Muscle layer of colon (tissue), 2 donors: ENCODE measurements around the gene RAPGEF2.
"Not testable (repeated sequence)": the region's sequence is repeated elsewhere in the genome, so short reads cannot be mapped to it uniquely, and the experiment has no call there.

Experiments
- H3K27ac ChIP-seq: one replicate; pipeline ENCODE4 v1.7.0; 2013; ENCODE audit warnings: low read depth, mild to moderate bottlenecking, low read length, moderate library complexity
- H3K27me3 ChIP-seq, 2 donors: one replicate each; pipeline ENCODE4 v1.7.0; 2013; ENCODE audit warnings: low read length in 2 of 2, mild to moderate bottlenecking in 2 of 2; ENCODE audit not compliant: insufficient read depth in 2 of 2, control insufficient read depth in 1 of 2
- H3K36me3 ChIP-seq: one replicate; pipeline ENCODE4 v1.7.0; 2013; ENCODE audit warnings: mild to moderate bottlenecking, low read length; ENCODE audit not compliant: insufficient read depth
- H3K4me1 ChIP-seq: one replicate; pipeline ENCODE4 v1.7.0; 2013; ENCODE audit warnings: mild to moderate bottlenecking, low read length; ENCODE audit not compliant: insufficient read depth
- H3K4me3 ChIP-seq, 2 donors: one replicate each; pipeline ENCODE4 v1.7.0; 2013; ENCODE audit warnings: low read length in 2 of 2, low read depth in 1 of 2, mild to moderate bottlenecking in 1 of 2, moderate library complexity in 1 of 2
- H3K9ac ChIP-seq: one replicate; pipeline ENCODE4 v1.7.0; 2013; ENCODE audit warnings: low read length
- H3K9me3 ChIP-seq: one replicate; pipeline ENCODE4 v1.7.0; 2013; ENCODE audit warnings: mild to moderate bottlenecking, low read length
- donor health status: abdominal sarcoma.
- donor health status: Adenocarcinoma of cecum.

The RAPGEF2 gene

DNA sequence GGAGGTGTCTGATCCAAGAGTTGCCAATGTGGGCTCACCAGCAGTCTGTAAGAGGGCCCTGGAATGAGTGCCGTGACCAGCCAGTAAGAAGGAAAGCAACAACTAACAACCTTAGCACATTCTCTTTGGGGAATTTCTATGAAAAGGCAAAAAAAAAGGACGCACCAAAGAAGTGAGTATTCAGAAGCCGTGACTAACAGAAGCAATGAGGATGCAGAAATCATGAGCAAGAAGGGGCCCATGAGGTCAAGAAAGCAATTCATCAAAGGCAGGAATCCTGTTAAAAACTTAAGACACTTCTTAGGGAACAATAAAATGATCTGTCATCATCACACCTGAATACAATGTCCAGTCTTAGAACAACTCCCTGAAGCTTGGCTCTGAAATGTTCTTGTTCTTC is 260.5 kb downstream of the RAPGEF2 start:
- H3K9me3 ChIP-seq, result no peaks in the 10 kb centered on the region
- H3K36me3 ChIP-seq, result peaks cover 16% of the 10 kb centered on the region
- H3K27ac ChIP-seq, result no peak overlapping the region
- H3K4me1 ChIP-seq, result no peaks in the 10 kb centered on the region
- no peak overlapping the region for H3K9ac ChIP-seq
- no peaks in the 10 kb centered on the region for H3K27me3 ChIP-seq
- H3K4me3 ChIP-seq, result no peak overlapping the region

DNA sequence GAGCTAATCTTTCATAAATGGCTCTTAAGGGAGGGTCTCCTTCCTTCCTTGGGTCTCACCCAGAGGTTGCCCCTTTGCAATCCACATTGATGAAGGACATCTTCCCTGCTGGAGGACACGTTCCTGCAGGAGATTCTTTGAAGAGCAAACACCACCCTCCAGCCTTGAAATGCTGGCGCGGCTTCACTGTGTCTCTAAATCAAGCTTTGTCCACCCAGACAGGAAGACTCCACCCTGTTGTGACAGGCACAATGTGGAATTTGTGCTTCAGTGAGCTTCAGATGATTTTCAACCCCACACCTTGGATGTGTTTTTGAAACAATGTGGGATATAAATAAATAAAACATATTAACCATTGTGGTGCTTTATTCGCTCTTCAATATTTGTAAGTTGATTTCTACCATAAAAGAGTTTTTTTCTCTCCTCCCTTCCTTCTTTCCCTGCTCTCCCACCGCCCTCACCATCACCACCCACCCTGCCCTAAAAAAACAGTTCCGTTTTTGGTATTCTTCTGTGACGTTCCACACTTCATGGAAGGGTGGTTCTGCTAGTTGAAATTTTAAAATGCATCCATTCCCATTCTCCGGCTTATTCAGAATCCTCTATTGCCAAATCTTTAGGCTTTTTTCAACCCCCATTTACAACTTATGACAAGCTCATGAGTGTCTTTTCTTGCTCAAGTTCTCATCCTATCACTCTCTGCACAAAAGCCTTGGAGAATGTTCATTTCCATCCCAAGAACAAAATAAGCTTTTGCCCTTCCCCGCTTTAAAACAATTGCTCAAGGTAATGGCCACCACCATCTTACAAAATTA is 264.3 kb downstream of the RAPGEF2 start:
- H3K9ac ChIP-seq, result no peak overlapping the region
- no peak overlapping the region for H3K27ac ChIP-seq
- no peaks in the 10 kb centered on the region for H3K36me3 ChIP-seq
- H3K4me3 ChIP-seq, result no peak overlapping the region
- no peaks in the 10 kb centered on the region for H3K9me3 ChIP-seq
- no peaks in the 10 kb centered on the region for H3K27me3 ChIP-seq
- no peaks in the 10 kb centered on the region for H3K4me1 ChIP-seq

DNA sequence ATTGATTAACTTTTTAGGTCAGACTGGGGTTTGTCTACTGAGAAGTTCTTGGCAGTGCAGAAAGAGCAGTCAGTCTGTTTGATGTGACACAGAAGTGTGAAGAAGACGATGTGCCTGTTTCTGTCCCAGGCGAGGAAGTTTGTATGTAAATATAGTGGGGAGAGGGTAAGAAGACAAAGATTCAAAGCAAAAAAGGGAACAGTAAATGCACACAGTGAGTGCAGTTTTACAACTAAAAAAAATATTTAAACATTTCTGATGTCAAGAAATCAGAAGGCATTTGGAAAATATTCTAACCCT is 264.9 kb downstream of the RAPGEF2 start:
- no peaks in the 10 kb centered on the region for H3K4me1 ChIP-seq

DNA sequence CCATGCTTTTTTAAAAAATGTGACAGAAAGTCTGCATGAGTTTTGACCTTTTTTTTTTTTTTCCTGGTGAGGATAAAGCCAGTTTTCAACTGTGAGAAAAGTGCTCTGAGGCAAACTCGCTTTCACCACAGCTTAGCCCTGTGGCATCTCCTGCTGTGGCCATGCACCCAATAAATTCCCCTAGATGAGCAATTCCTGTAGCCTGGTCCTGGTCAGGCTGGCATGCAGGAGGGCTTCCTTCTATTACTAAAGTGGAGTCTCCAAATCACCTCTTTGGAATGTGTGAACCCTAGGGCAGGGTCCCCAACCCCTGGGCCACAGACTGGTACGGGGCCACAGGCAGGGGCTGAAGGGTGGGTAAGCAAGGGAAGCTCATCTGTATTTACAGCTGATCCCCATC is 265.4 kb downstream of the RAPGEF2 start:
- Histone ChIP-seq H3K27me3 (no peaks in the 10 kb centered on the region), H3K4me1 (no peaks in the 10 kb centered on the region), H3K9ac (no peak overlapping the region), H3K36me3 (no peaks in the 10 kb centered on the region), H3K9me3 (no peaks in the 10 kb centered on the region), H3K27ac (no peak overlapping the region), H3K4me3 (no peak overlapping the region)

More for the DNA sequence above, 264.9 kb downstream of the RAPGEF2 start:
- H3K27me3 ChIP-seq, result no peaks in the 10 kb centered on the region
- no peaks in the 10 kb centered on the region for H3K36me3 ChIP-seq
- H3K27ac ChIP-seq, result no peak overlapping the region
- H3K4me3 ChIP-seq, result no peak overlapping the region
- H3K9me3 ChIP-seq, result no peaks in the 10 kb centered on the region
- no peak overlapping the region for H3K9ac ChIP-seq

DNA sequence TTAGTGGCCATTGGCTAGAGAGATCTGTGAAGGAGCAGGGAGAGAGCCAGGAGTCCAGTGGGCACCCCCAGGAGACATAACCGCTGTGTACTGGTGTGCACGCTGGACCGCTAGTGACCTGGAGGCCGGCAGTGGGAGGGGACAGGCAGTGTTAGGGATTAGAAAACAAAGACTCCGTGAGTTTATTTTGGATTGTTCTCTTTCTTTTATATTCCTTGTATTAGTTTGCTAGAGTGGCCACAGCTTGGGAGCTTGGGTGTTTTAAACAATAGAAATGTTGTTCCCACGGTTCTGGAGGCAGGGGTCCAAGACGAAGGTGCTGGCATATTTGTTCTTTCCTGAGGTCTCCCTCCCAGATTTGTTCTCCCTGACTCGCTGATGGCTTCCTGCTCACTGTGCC is 266.4 kb downstream of the RAPGEF2 start:
- Histone ChIP-seq H3K9ac (no peak overlapping the region), H3K27me3 (no peaks in the 10 kb centered on the region), H3K9me3 (no peaks in the 10 kb centered on the region), H3K4me1 (no peaks in the 10 kb centered on the region), H3K27ac (no peak overlapping the region), H3K4me3 (no peak overlapping the region), H3K36me3 (no peaks in the 10 kb centered on the region)

DNA sequence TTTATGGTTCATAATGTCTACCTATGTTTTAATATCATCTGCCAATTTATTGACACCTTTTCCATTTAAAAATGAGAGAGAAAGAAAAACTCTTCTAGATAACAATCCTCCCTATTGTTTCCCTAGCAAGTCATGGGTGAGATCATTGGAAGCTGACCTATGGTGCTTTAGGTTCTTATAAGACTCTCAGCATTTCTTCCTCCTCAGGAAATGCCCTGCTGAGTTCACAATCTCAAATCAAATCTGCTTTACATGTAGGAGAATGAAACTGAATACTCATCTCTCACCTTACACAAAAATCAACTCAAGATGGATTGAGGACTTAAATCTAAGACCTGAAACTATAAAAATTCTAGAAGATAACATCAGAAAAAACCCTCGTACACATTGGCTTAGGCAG is 267.4 kb downstream of the RAPGEF2 start:
- Histone ChIP-seq H3K4me3 (no peak overlapping the region), H3K27me3 (no peaks in the 10 kb centered on the region), H3K9me3 (no peaks in the 10 kb centered on the region), H3K36me3 (no peaks in the 10 kb centered on the region), H3K4me1 (no peaks in the 10 kb centered on the region), H3K27ac (no peak overlapping the region), H3K9ac (no peak overlapping the region)

DNA sequence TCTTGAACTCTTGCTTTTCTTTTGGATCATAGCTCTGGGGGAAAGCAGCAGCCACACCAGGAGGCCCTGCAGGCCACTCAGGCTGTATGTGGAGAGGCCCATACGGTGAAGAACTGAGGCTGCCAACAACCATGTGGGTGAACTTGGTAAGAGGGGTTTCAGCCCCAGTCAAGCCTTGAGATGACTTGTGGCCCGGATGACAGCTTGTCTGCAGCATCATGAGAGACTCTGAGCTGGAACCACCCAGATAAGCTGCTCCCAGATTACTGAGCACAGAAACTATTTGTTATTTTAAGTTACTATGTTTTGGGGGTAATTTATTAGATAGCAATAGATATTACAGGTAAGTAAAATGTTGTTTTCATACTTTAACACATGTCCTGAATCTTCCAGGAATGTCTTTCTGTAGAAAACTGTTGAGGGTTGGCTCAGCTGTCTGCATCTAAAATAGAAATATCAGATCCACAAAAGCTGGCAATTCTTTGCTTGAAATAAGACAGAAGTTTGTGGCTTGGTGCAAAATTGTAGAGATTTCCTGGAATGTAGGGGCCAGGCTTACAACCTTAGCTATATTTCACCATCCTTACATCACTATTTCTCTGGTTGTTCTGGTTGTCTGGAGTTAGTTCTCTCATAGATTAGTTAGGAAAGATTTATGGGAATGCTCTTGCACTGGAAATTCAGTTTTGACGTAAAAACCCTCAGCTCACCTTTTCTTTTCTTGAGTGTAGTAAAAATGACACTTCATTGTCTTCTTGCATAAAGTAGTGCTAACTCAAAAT is 272.1 kb downstream of the RAPGEF2 start:
- Histone ChIP-seq H3K4me1 (no peaks in the 10 kb centered on the region), H3K27me3 (no peaks in the 10 kb centered on the region), H3K9ac (no peak overlapping the region), H3K4me3 (no peak overlapping the region), H3K27ac (no peak overlapping the region), H3K9me3 (no peaks in the 10 kb centered on the region), H3K36me3 (no peaks in the 10 kb centered on the region)

DNA sequence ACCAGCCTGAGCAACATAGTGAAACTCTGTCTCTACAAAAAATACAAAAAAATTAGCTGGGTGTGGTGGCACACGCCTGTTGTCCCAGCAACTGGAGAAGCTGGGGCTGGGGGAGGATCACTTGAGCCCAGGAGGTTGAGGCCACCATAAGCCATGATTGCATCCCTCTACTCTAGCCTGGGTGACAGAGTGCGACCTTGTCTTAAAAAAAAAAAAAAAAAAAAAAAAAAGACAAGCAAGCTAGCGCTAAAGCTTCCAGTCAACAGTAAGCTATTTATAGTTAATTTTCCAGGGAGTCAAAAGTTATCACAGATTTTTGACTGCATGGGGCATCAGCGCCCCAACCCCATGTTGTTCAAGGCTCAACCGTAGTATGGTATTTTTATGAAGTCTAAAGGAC is 273.4 kb downstream of the RAPGEF2 start:
- no peaks in the 10 kb centered on the region for H3K4me1 ChIP-seq
- no peak overlapping the region for H3K27ac ChIP-seq
- no peak overlapping the region for H3K9ac ChIP-seq

DNA sequence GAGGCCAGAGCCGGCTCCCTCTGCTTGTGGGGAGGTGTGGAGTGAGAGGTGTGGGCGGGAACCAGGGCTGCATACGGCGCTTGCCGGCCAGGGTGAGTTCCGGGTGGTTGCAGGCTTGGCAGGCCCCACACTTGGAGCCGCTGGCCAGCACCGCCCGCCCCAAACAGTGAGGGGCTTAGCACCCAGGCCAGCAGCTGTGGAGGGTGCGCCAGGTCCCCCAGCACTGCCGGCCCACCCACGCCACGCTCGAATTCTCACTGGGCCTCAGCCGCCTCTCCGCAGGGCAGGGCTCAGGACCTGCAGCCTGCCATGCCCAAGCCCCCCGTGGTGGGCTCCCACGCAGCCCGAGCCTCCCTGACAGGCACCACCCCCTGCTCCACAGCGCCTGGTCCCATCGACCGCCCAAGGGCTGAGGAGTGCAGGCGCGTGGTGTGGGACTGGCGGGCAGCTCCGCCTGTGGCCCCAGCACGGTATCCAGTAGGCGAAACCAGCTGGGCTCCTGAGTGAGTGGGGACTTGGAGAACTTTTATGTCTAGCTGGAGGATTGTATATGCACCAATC is 275.3 kb downstream of the RAPGEF2 start:
- Histone ChIP-seq H3K9me3 (no peaks in the 10 kb centered on the region), H3K27ac (no peak overlapping the region), H3K4me1 (no peaks in the 10 kb centered on the region), H3K9ac (no peak overlapping the region), H3K27me3 (no peaks in the 10 kb centered on the region), H3K36me3 (no peaks in the 10 kb centered on the region), H3K4me3 (no peak overlapping the region)

More for the DNA sequence above, 273.4 kb downstream of the RAPGEF2 start:
- Histone ChIP-seq H3K36me3 (no peaks in the 10 kb centered on the region), H3K27me3 (no peaks in the 10 kb centered on the region), H3K4me3 (no peak overlapping the region), H3K9me3 (no peaks in the 10 kb centered on the region)

DNA sequence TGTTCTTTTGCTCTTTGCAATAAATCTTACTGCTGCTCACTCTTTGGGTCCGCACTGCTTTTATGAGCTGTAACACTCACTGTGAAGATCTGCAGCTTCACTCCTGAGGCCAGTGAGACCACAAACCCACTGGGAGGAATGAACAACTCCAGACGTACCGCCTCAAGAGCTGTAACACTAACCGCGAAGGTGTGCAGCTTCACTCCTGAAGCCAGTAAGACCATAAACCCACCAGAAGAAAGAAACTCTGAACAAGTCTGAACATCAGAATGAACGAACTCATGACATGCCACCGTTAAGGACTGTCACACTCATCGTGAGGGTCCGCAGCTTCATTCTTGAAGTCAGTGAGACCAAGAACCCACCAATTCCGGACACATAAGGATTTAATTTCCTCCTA is 276.2 kb downstream of the RAPGEF2 start:
- not testable (repeated sequence) for H3K9me3 ChIP-seq, H3K27ac ChIP-seq, H3K4me3 ChIP-seq

DNA sequence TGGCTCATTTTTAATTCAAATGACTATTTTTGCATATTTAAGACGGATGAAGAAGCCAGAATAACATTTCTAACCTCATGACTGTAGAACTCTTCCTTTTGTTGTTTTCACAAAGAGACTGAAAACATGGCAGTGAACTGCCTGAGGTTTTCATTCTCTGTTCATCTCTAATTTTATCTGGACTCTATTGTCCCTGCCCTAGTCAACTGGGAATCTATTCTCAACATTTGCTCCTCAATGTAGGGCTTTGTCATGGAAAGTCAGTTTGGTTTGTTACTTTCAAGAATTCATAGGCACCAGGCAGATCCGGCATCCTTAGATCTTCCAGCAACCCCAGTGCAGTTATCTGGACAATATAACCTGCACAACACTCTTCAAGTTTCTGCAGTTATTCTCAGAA is 277.0 kb downstream of the RAPGEF2 start:
- H3K36me3 ChIP-seq, result no peaks in the 10 kb centered on the region
- no peaks in the 10 kb centered on the region for H3K27me3 ChIP-seq
- no peak overlapping the region for H3K9ac ChIP-seq
- H3K4me3 ChIP-seq, result no peak overlapping the region
- no peaks in the 10 kb centered on the region for H3K9me3 ChIP-seq
- no peaks in the 10 kb centered on the region for H3K4me1 ChIP-seq
- no peak overlapping the region for H3K27ac ChIP-seq

More for the DNA sequence above, 276.2 kb downstream of the RAPGEF2 start:
- H3K4me1 ChIP-seq, H3K27me3 ChIP-seq, H3K36me3 ChIP-seq, H3K9ac ChIP-seq: not testable (repeated sequence)
